Heart right ventricle (tissue), 16 donors: ENCODE results near the gene ZNF683. TPM values are rescaled to one million over a fixed set of nuclear protein-coding genes. Genes with fewer than 3 reads are reported as not detected.
"Not testable (repeated sequence)": the region's sequence is repeated elsewhere in the genome, so short reads cannot be mapped to it uniquely, and the experiment has no call there.

Experiments
- ATAC-seq, 8 donors: fragments of 200-7000 bp; cut with Tn5 transposase; one replicate each; pipeline ENCODE4 v1.9.1; 2020; ENCODE audit warnings: mild to moderate bottlenecking in 8 of 8, moderate library complexity in 8 of 8, moderate number of reproducible peaks in 1 of 8
- DNase-seq, 2 donors: peaks; one replicate each; pipeline ENCODE4 v3.0.0-alpha.2; 2020
- H3K27ac ChIP-seq, 10 donors: fragments of 200-600 bp; sonication (generic) in 2 of 10; one replicate each; pipeline versions ENCODE4 v1.5.0 to v1.8.0; 2020 to 2022; ENCODE audit warnings: mild to moderate bottlenecking in 3 of 10
- H3K27me3 ChIP-seq, 7 donors: fragments of 200-600 bp; one replicate each; pipeline ENCODE4 v1.8.0; 2021 to 2022; ENCODE audit warnings: mild to moderate bottlenecking in 2 of 7
- H3K36me3 ChIP-seq, 9 donors: fragments of 200-600 bp; sonication (generic) in 1 of 9; one replicate each; pipeline versions ENCODE4 v1.5.0 to v1.8.0; 2020 to 2022; ENCODE audit warnings: mild to moderate bottlenecking in 2 of 9
- H3K4me1 ChIP-seq, 9 donors: fragments of 200-600 bp; sonication (generic) in 1 of 9; one replicate each; pipeline versions ENCODE4 v1.5.0 to v1.8.0; 2020 to 2022; ENCODE audit warnings: mild to moderate bottlenecking in 4 of 9
- H3K4me3 ChIP-seq, 10 donors: fragments of 200-600 bp; sonication (generic) in 2 of 10; one replicate each; pipeline versions ENCODE4 v1.5.0 to v1.8.0; 2020 to 2022; ENCODE audit warnings: mild to moderate bottlenecking in 7 of 10, moderate library complexity in 2 of 10
- H3K9me3 ChIP-seq, 11 donors: fragments of 200-600 bp in 10 of 11; sonication (generic) in 2 of 11; one replicate each; pipeline versions ENCODE4 v1.5.0 to v1.8.0; 2013 to 2022; ENCODE audit warnings: mild to moderate bottlenecking in 2 of 11, control low read depth in 1 of 11, moderate library complexity in 1 of 11
- CTCF ChIP-seq, 9 donors: fragments of 200-600 bp; sonication (generic) in 2 of 9; IDR thresholded peaks; one replicate each; pipeline versions ENCODE4 v1.5.0 to v1.8.0; 2021 to 2022; ENCODE audit warnings: antibody characterized with exemption in 9 of 9, mild to moderate bottlenecking in 5 of 9, moderate library complexity in 1 of 9
- WGBS, 2 donors: extraction: QIAGEN DNeasy Blood & Tissue Kit; methylation state at CpG; one replicate each; pipeline ENCODE4 v1.1.7; 2013; ENCODE audit warnings: inconsistent platforms in 1 of 2; 5-methylcytosine and 5-hydroxymethylcytosine counted together
- intact Hi-C, 10 donors: fragments of 100-400 bp; cut with DNase I; formaldehyde crosslinking; loops; one replicate each; pipeline versions ENCODE4 v1.11.1 to v1.14.2; 2022
- polyA plus RNA-seq, 2 donors: library from polyadenylated mRNA; stranded (reverse); fragments of 200-250 nt; gene quantifications; one replicate each; pipeline ENCODE4 v1.2.3, GENCODE V29; 2013
- total RNA-seq, 10 donors: library from RNA; stranded (reverse); fragmentation: NEBNext Ultra II Directional in 3 of 10; extraction: Animal tissue kit (Norgen Biotek cat#: 25700) in 3 of 10; gene quantifications; one replicate each; pipeline versions ENCODE4 v1.2.1 to v1.2.4, GENCODE V29; 2021 to 2023
- donor health status: Arrhythmogenic right ventricular cardiomyopathy.
- donor health status: ischemic (EF 13 %, LVEDD 7.1; RV severe dilation, severe dysfunction).
- donor health status: healthy with polysubstance abuse.
- donor health status: DM: no; HTN: yes; CAD: no.
- donor health status: DM: no; HTN: no; CAD: no.
- donor health status: ischemic (EF 25% LVEDD 6.9; RV normal size, moderate dysfunction).
- donor health status: ischemic (EF 25% LVEDD 5.7; RV mildly dilated, moderate dysfunction).
- donor health status: healthy.
- donor health status: DM: yes; HTN: yes; CAD: no.
- donor health status: Ischemic cardiomyopathy.
- donor health status: ischemic (EF 35%, LVEDD 5.7; RV mildly dilated, moderate dysfunction).
- donor health status: nonischemic (EF 11% LVEDD 7.7; RV severe dilation, severe dysfunction).
- donor health status: DM: yes; HTN: yes; CAD: no.
- donor health status: PGD.
- donor health status: ischemic (EF 29% LVEDD 5.4; RV normal size, mild dysfunction).
- donor health status: nonischemic (EF 23%, LVEDD 6.1; RV moderate dilation, normal function).

ZNF683 gene
- total and polyA plus RNA-seq, 12 donors: 0.04 to 1.3 (median 0.15) TPM; not detected in 9

GRCh38 chr1:26335774-26336476 lies 36.6 kb downstream of the ZNF683 start:
- intact Hi-C loops: no loop called here

GRCh38 chr1:26333312-26333711 lies 39.2 kb downstream of the ZNF683 start:
- intact Hi-C loops, ATAC-seq, H3K36me3 ChIP-seq, H3K9me3 ChIP-seq, H3K27ac ChIP-seq, H3K4me3 ChIP-seq, DNase-seq: not testable (repeated sequence)
- WGBS, 2 donors: 91 to 94% methylated on average over 8 of the region's 8 CpGs
- Histone ChIP-seq H3K27me3 (peaks cover 0 to 69% (median 58%) of the 10 kb centered on the region in 7 donors), H3K4me1 (peaks cover 0 to 16% (median 13%) of the 10 kb centered on the region in 9 donors)

More at GRCh38 chr1:26335774-26336476, 36.6 kb downstream of the ZNF683 start:
- H3K36me3 ChIP-seq: no peaks in the 10 kb centered on the region
- H3K4me3 ChIP-seq: peak overlapping the region; percentile 28 to 61 (median 51)
- H3K27me3 ChIP-seq: peaks cover 0 to 59% (median 53%) of the 10 kb centered on the region in 7 donors
- no peak overlapping the region for H3K27ac ChIP-seq
- ATAC-seq: peak in 1 of 8 donors; percentile 77
- no peak for TF ChIP-seq CTCF (IDR thresholded peaks at IDR 0.05)
- H3K4me1 ChIP-seq: peaks cover 0 to 16% (median 13%) of the 10 kb centered on the region in 9 donors
- WGBS, 2 donors: 4 to 6% methylated on average over 41 of the region's 41 CpGs
- peak in 1 of 2 donors; percentile 29 for DNase-seq
- H3K9me3 ChIP-seq: no peaks in the 10 kb centered on the region

- H3K4me1 ChIP-seq: no peaks in the 10 kb centered on the region
- peaks cover 0 to 50% (median 43%) of the 10 kb centered on the region in 7 donors for H3K27me3 ChIP-seq
- DNase-seq (no peak), ATAC-seq (no peak)
- no peak overlapping the region for H3K4me3 ChIP-seq
- H3K36me3 ChIP-seq: no peaks in the 10 kb centered on the region
- whole genome bisulfite sequencing, 2 donors: 71 to 79% methylated on average over 5 of the region's 5 CpGs
- intact Hi-C loops: no loop called here
- TF ChIP-seq CTCF (IDR thresholded peaks at IDR 0.05): no peak
- no peaks in the 10 kb centered on the region for H3K9me3 ChIP-seq
- no peak overlapping the region for H3K27ac ChIP-seq
Observed at GRCh38 chr1:26330276-26330675, 42.3 kb downstream of the ZNF683 start.

GRCh38 chr1:26329380-26329779 lies 43.2 kb downstream of the ZNF683 start:
- WGBS, 2 donors: 88 to 94% methylated on average over 4 of the region's 4 CpGs
- intact Hi-C loops: loop anchor here in 4 of 10 donors (10.0 kb wide), 4 partner anchors 145 to 225 kb away; partner anchors contain the start of genes C1orf232 (in 1 of the 4), CNKSR1 (in 1 of the 4), ZNF593 (in 1 of the 4) and ZNF593OS (in 1 of the 4)
- peaks cover 0 to 44% (median 34%) of the 10 kb centered on the region in 7 donors for H3K27me3 ChIP-seq
- DNase-seq, H3K4me1 ChIP-seq, H3K4me3 ChIP-seq, ATAC-seq, H3K36me3 ChIP-seq, H3K27ac ChIP-seq, H3K9me3 ChIP-seq: not testable (repeated sequence)

- Histone ChIP-seq H3K9me3 (no peaks in the 10 kb centered on the region), H3K36me3 (peaks cover 0 to 6% (median 0%) of the 10 kb centered on the region in 9 donors), H3K4me1 (no peaks in the 10 kb centered on the region), H3K4me3 (no peak overlapping the region), H3K27me3 (peaks cover 0 to 36% (median 26%) of the 10 kb centered on the region in 7 donors), H3K27ac (no peak overlapping the region)
- ATAC-seq (no peak), DNase-seq (no peak)
- WGBS, 2 donors: 64 to 71% methylated on average over 8 of the region's 8 CpGs
- TF ChIP-seq CTCF (IDR thresholded peaks at IDR 0.05): no peak
- intact Hi-C loops: loop anchor here in 4 of 10 donors (10.0 kb wide), 4 partner anchors 144 to 224 kb away; partner anchors contain the start of genes C1orf232 (in 1 of the 4), CNKSR1 (in 1 of the 4), ZNF593 (in 1 of the 4) and ZNF593OS (in 1 of the 4)
Observed at GRCh38 chr1:26328597-26328996, 44.0 kb downstream of the ZNF683 start.
